HepG2 (cell line): ENCODE measurements around the gene PPEF2. TPM values are rescaled to one million over a fixed set of nuclear protein-coding genes. Genes with fewer than 3 reads are reported as not detected.

Source experiments
- ATAC-seq: fragments of 200-7000 bp; cut with Tn5 transposase; 3 replicates; pipeline ENCODE4 v1.9.1; 2020; ENCODE audit warnings: mild to moderate bottlenecking, moderate library complexity
- BruUV-seq: library from RNA; stranded (reverse); fragments of 400-500 nt; replicated peaks from 2 replicates; lab custom pipeline; 2021; lab: Mats Ljungman, UMichigan
- CTCF ChIA-PET: fragments of 300-600 bp; formaldehyde crosslinking; extraction: SDS; loops from one replicate; lab custom pipeline; 2021; ENCODE audit warnings: low total read pairs, inconsistent platforms, low intra/inter-chr PET ratio; lab: Yijun Ruan, JAX
- POLR2A ChIA-PET: fragments of 350-600 bp; sonication (Branson Sonifier 250); formaldehyde crosslinking; loops from one replicate; lab custom pipeline; 2020; ENCODE audit warnings: antibody characterized with exemption, inconsistent platforms; lab: Yijun Ruan, JAX
- DNase-seq: peaks from one replicate; pipeline ENCODE4 v3.0.0-alpha.2; 2015; ENCODE audit warnings: low spot score
- FAIRE-seq: peaks from 3 replicates; lab custom pipeline; 2011; peaks lifted over from hg19 to GRCh38; lab: Jason Lieb, UNC
- H2AFZ ChIP-seq: one replicate; pipeline ENCODE4 v1.6.1; 2011; ENCODE audit warnings: low read length, inconsistent platforms
- H3K27ac ChIP-seq: fragments of 300-600 bp; 3 replicates; pipeline ENCODE4 v1.8.0; 2011; ENCODE audit warnings: mixed run types, mild to moderate bottlenecking, mixed read lengths, low read length, inconsistent platforms; ENCODE audit not compliant: insufficient read depth; ENCODE audit errors: extremely low read length
- H3K27me3 ChIP-seq, 2 experiments: fragments of 200-600 bp in 1 of 2; 2 replicates in 1 of 2; 3 replicates in 1 of 2; pipeline versions ENCODE4 v1.6.0 to v1.8.0; 2011; ENCODE audit warnings: low read length in 2 of 2, mild to moderate bottlenecking in 2 of 2, moderate library complexity in 2 of 2, inconsistent platforms in 1 of 2; ENCODE audit not compliant: insufficient read depth in 2 of 2, control insufficient read depth in 1 of 2
- H3K36me3 ChIP-seq, 2 experiments: fragments of 200-600 bp in 1 of 2; replicated peaks in 1 of 2; 2 replicates in 1 of 2; 3 replicates in 1 of 2; pipeline versions ENCODE4 v1.5.1 to v1.8.0; 2011; ENCODE audit warnings: low read length in 2 of 2, inconsistent platforms in 1 of 2; ENCODE audit not compliant: insufficient read depth in 2 of 2, control insufficient read depth in 1 of 2
- H3K4me1 ChIP-seq: 2 replicates; pipeline ENCODE4 v1.5.1; 2012; ENCODE audit warnings: low read length, inconsistent platforms; ENCODE audit not compliant: insufficient read depth
- H3K4me2 ChIP-seq: 2 replicates; pipeline ENCODE4 v1.6.0; 2011; ENCODE audit warnings: low read depth, low read length, inconsistent platforms
- H3K4me3 ChIP-seq, 3 experiments: fragments of 200-600 bp in 1 of 3; sonication (generic), shearing (Covaris generic) in 1 of 3; replicated peaks in 1 of 3; 2 replicates each; pipeline ENCODE4 v1.5.1; 2011 to 2016; ENCODE audit warnings: low read length in 3 of 3, inconsistent platforms in 2 of 3, low read depth in 2 of 3, mild to moderate bottlenecking in 2 of 3, control low read depth in 1 of 3, mixed read lengths in 1 of 3; ENCODE audit not compliant: insufficient read depth in 1 of 3
- H3K79me2 ChIP-seq: one replicate; pipeline ENCODE4 v1.6.1; 2011; ENCODE audit warnings: low read length, inconsistent platforms; ENCODE audit not compliant: insufficient read depth
- H3K9ac ChIP-seq: 2 replicates; pipeline ENCODE4 v1.6.0; 2011; ENCODE audit warnings: mild to moderate bottlenecking, low read depth, low read length, inconsistent platforms; ENCODE audit not compliant: insufficient read depth
- H3K9me3 ChIP-seq: 2 replicates; pipeline ENCODE4 v1.5.1; 2012; ENCODE audit warnings: mild to moderate bottlenecking, low read length
- H4K20me1 ChIP-seq: 2 replicates; pipeline ENCODE4 v1.6.0; 2011; ENCODE audit warnings: inconsistent platforms, mild to moderate bottlenecking, low read length, moderate library complexity; ENCODE audit not compliant: insufficient read depth
- CEBPB ChIP-seq: IDR thresholded peaks from 2 replicates; pipeline ENCODE4 v1.6.1; 2011; ENCODE audit warnings: low read depth, low read length, improper control_type of control experiment, borderline replicate concordance
- FOXA1 ChIP-seq, 2 experiments: fragments of 450-650 bp in 1 of 2; sonication (generic) in 1 of 2; formaldehyde crosslinking in 1 of 2; IDR thresholded peaks; 2 replicates each; pipeline versions ENCODE4 v1.4.0 to v1.6.1; 2016 to 2020; ENCODE audit warnings: missing genetic modification reagents in 1 of 2
- TCF12 ChIP-seq, 2 experiments: fragments of 450-650 bp in 1 of 2; sonication (generic) in 1 of 2; formaldehyde crosslinking in 1 of 2; IDR thresholded peaks; 2 replicates each; pipeline versions ENCODE4 v1.6.1 to v1.8.0; 2017 to 2022; ENCODE audit warnings: antibody characterized with exemption in 1 of 2, mild to moderate bottlenecking in 1 of 2, missing genetic modification reagents in 1 of 2, moderate library complexity in 1 of 2
- ZNF281 ChIP-seq: sonication (generic); formaldehyde crosslinking; IDR thresholded peaks from 2 replicates; pipeline ENCODE4 v1.4.0; 2020; ENCODE audit warnings: missing genetic modification reagents, borderline replicate concordance
- WGBS: methylation state at CpG from one replicate; pipeline ENCODE4 v1.1.6; 2017; ENCODE audit warnings: low lambda C conversion rate; 5-methylcytosine and 5-hydroxymethylcytosine counted together
- in situ Hi-C: cut with HindIII; loops from 2 replicates; pipeline ENCODE4 v1.10.0; 2017; ENCODE audit warnings: low pct_unique_long_range_greater_than_20kb; ENCODE audit not compliant: extremely low pct_ligation_motif_present
- intact Hi-C: fragments of 100-400 bp; cut with micrococcal nuclease; formaldehyde crosslinking; loops from one replicate; pipeline ENCODE4 v1.10.0; 2022; ENCODE audit not compliant: unreplicated experiment
- polyA plus RNA-seq, 8 experiments: library from polyadenylated mRNA; depleted of rRNA in 3 of 8; stranded (reverse) in 7 of 8; unstranded in 1 of 8; fragments of >200 nt; fragmentation: Illumina TruSeq in 4 of 8; extraction: Trizol in 4 of 8; gene quantifications; 2 replicates each; pipeline versions ENCODE4 v1.2.1 to v1.2.3, GENCODE V29; 2011 to 2016; ENCODE audit warnings: low read depth in 4 of 8, missing spikeins in 1 of 8, mixed read lengths in 1 of 8; ENCODE audit not compliant: insufficient read depth in 1 of 8
- total RNA-seq, 5 experiments: library from RNA; depleted of rRNA; stranded (reverse); fragments of >200 nt; fragmentation: Illumina TruSeq; extraction: Trizol; gene quantifications; 2 replicates each; pipeline ENCODE4 v1.2.3, GENCODE V29; 2016; ENCODE audit warnings: low read depth in 1 of 5
- TF ChIP-seq, protein P1 (sequence below): sonication (generic); formaldehyde crosslinking; IDR thresholded peaks from 2 replicates; pipeline ENCODE4 v1.4.0; 2020; ENCODE audit warnings: mild to moderate bottlenecking, low read depth, missing genetic modification reagents

Gene PPEF2
- total and polyA plus RNA-seq, 2 of the 13 experiments (the other 11 are each of a cell fraction or from before 2014, with no cell fraction given), result 0.01 TPM; not detected in 1

- in situ Hi-C loops (no loop called here), intact Hi-C loops (no loop called here)
- CTCF ChIA-PET, result no interaction called here
- ATAC-seq (no peak), FAIRE-seq (no peak), DNase-seq (no peak)
- Histone ChIP-seq H4K20me1 (no peaks in the 10 kb centered on the region), H3K9me3 (no peaks in the 10 kb centered on the region), H3K27me3 (no peaks in the 10 kb centered on the region), H3K9ac (no peak overlapping the region), H3K79me2 (no peaks in the 10 kb centered on the region), H2AFZ (no peak overlapping the region), H3K36me3 (peaks cover 6 to 8% of the 10 kb centered on the region in 2 experiments; a peak in 3 of 5 replicates), H3K4me2 (no peak overlapping the region), H3K27ac (no peak overlapping the region), H3K4me1 (peaks cover 24% of the 10 kb centered on the region), H3K4me3 (no peak overlapping the region)
- WGBS, result 75% methylated on average over 5 of the region's 5 CpGs
- POLR2A ChIA-PET, result interaction anchor here (1.3 kb wide), 1 partner anchor 16 kb away, joined by 4 read pairs; the partner anchor contains the start of gene NAAA
- TF ChIP-seq, protein P1, sequence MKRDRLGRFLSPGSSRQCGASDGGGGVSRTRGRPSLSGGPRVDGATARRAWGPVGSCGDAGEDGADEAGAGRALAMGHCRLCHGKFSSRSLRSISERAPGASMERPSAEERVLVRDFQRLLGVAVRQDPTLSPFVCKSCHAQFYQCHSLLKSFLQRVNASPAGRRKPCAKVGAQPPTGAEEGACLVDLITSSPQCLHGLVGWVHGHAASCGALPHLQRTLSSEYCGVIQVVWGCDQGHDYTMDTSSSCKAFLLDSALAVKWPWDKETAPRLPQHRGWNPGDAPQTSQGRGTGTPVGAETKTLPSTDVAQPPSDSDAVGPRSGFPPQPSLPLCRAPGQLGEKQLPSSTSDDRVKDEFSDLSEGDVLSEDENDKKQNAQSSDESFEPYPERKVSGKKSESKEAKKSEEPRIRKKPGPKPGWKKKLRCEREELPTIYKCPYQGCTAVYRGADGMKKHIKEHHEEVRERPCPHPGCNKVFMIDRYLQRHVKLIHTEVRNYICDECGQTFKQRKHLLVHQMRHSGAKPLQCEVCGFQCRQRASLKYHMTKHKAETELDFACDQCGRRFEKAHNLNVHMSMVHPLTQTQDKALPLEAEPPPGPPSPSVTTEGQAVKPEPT, result no peak
- peak; percentile 15; the same call in 1 of the 2 replicates for TF ChIP-seq CEBPB
- TF ChIP-seq TCF12 (IDR thresholded peaks at IDR 0.05), result no peak
- no peak for TF ChIP-seq TCF12 (CRISPR knock-in tag; IDR thresholded peaks at IDR 0.05)
- BruUV-seq, result no TSS peak
These were observed 22.1 kb upstream of the PPEF2 start for GRCh38 chr4:75924309-75924827.

GRCh38 chr4:75922588-75922987, 20.3 kb upstream of the PPEF2 start:
- Histone ChIP-seq H2AFZ (no peak overlapping the region), H3K27ac (no peak overlapping the region), H3K4me2 (no peak overlapping the region), H3K27me3 (no peaks in the 10 kb centered on the region), H3K9ac (no peak overlapping the region), H3K4me3 (no peak overlapping the region), H4K20me1 (no peaks in the 10 kb centered on the region), H3K36me3 (peaks cover 6% of the 10 kb centered on the region in 2 experiments; a peak in 3 of 5 replicates), H3K4me1 (peaks cover 24% of the 10 kb centered on the region), H3K79me2 (no peaks in the 10 kb centered on the region), H3K9me3 (no peaks in the 10 kb centered on the region)
- no TSS peak for BruUV-seq
- in situ Hi-C loops, result no loop called here
- CTCF ChIA-PET, result no interaction called here
- ATAC-seq (no peak), DNase-seq (no peak), FAIRE-seq (no peak)
- WGBS, result 100% methylated on average over 1 of the region's 1 CpG
- intact Hi-C loops, result no loop called here
- TF ChIP-seq FOXA1 (IDR thresholded peaks at IDR 0.05) (no peak), FOXA1 (CRISPR knock-in tag; IDR thresholded peaks at IDR 0.05) (no peak), ZNF281 (CRISPR knock-in tag) (peak; percentile 66; the same call in 1 of the 2 replicates)
- TF ChIP-seq, all 625 proteins: peak for 1
- POLR2A ChIA-PET, result no interaction called here
